GM23248 (cell line): ENCODE data around the gene PAXIP1. TPM values are rescaled to one million over a fixed set of nuclear protein-coding genes. Genes with fewer than 3 reads are reported as not detected.

Experiments
- DNase-seq: peaks from one replicate; pipeline ENCODE4 v3.0.0-alpha.2; 2015
- H2AFZ ChIP-seq: fragments of 200-600 bp; sonication (generic); 2 replicates; pipeline ENCODE4 v1.6.1; 2016; ENCODE audit warnings: antibody characterized with exemption
- H3F3A ChIP-seq: fragments of 200-600 bp; sonication (generic); 2 replicates; pipeline ENCODE4 v1.6.1; 2016; ENCODE audit warnings: mild to moderate bottlenecking, antibody characterized with exemption, mixed run types; ENCODE audit not compliant: insufficient read depth
- H3K27ac ChIP-seq: fragments of 200-600 bp; sonication (generic); 2 replicates; pipeline ENCODE4 v1.5.1; 2016; ENCODE audit warnings: mild to moderate bottlenecking
- H3K27me3 ChIP-seq: fragments of 200-600 bp; sonication (generic); replicated peaks from 2 replicates; pipeline ENCODE4 v1.6.1; 2016; ENCODE audit warnings: mild to moderate bottlenecking; ENCODE audit not compliant: insufficient read depth
- H3K36me3 ChIP-seq: fragments of 200-600 bp; sonication (generic); 2 replicates; pipeline ENCODE4 v1.6.1; 2016; ENCODE audit warnings: low read depth, mild to moderate bottlenecking
- H3K4me1 ChIP-seq: fragments of 200-600 bp; sonication (generic); 2 replicates; pipeline ENCODE4 v1.6.1; 2016; ENCODE audit warnings: mild to moderate bottlenecking; ENCODE audit not compliant: insufficient read depth
- H3K4me2 ChIP-seq: fragments of 200-600 bp; sonication (generic); one replicate; pipeline ENCODE4 v1.6.1; 2016; ENCODE audit warnings: mild to moderate bottlenecking; ENCODE audit not compliant: unreplicated experiment
- H3K4me3 ChIP-seq: fragments of 200-600 bp; sonication (generic); 2 replicates; pipeline ENCODE4 v1.5.1; 2016; ENCODE audit warnings: mild to moderate bottlenecking
- H3K79me2 ChIP-seq: fragments of 200-600 bp; sonication (generic); 2 replicates; pipeline ENCODE4 v1.6.1; 2016; ENCODE audit warnings: mild to moderate bottlenecking; ENCODE audit not compliant: insufficient read depth
- H3K9ac ChIP-seq: fragments of 200-600 bp; sonication (generic); 2 replicates; pipeline ENCODE4 v1.6.1; 2016; ENCODE audit warnings: mild to moderate bottlenecking
- H3K9me2 ChIP-seq: fragments of 200-600 bp; sonication (generic); 2 replicates; pipeline ENCODE4 v1.6.1; 2016; ENCODE audit warnings: mixed run types, mild to moderate bottlenecking, moderate library complexity; ENCODE audit not compliant: insufficient read depth
- H3K9me3 ChIP-seq: fragments of 200-600 bp; sonication (generic); one replicate; pipeline ENCODE4 v1.6.1; 2017; ENCODE audit warnings: low read depth
- H4K20me1 ChIP-seq: fragments of 200-600 bp; sonication (generic); 2 replicates; pipeline ENCODE4 v1.6.0; 2016; ENCODE audit not compliant: insufficient read depth
- EZH2 ChIP-seq: fragments of 200-600 bp; sonication (generic); IDR thresholded peaks from 2 replicates; pipeline ENCODE4 v1.6.1; 2018; ENCODE audit warnings: antibody characterized with exemption, mild to moderate bottlenecking; ENCODE audit not compliant: insufficient read depth, poor library complexity, severe bottlenecking
- EZH2phosphoT487 ChIP-seq: fragments of 200-600 bp; sonication (generic); IDR thresholded peaks from 2 replicates; pipeline ENCODE4 v1.6.1; 2018; ENCODE audit warnings: antibody characterized with exemption, moderate library complexity, mild to moderate bottlenecking, low read depth; ENCODE audit not compliant: insufficient read depth
- WGBS, 2 experiments: methylation state at CpG; one replicate each; pipeline ENCODE4 v1.1.6; 2015 to 2017; ENCODE audit warnings: low lambda C conversion rate in 2 of 2, low coverage in 1 of 2; ENCODE audit errors: missing lambda C conversion rate in 2 of 2; 5-methylcytosine and 5-hydroxymethylcytosine counted together
- in situ Hi-C: fragments of 300-500 bp; cut with MboI; formaldehyde crosslinking; loops from 2 replicates; pipeline ENCODE4 v1.15.0; 2020
- polyA plus RNA-seq: library from polyadenylated mRNA; unstranded; fragments of >200 nt; fragmentation: Nextera tagmentation; extraction: Ambion mirVana; gene quantifications from 2 replicates; pipeline ENCODE4 v1.2.1, GENCODE V29; 2016
- total RNA-seq: library from RNA; depleted of rRNA; stranded (reverse); fragments of >200 nt; shearing (Covaris generic); gene quantifications from 2 replicates; pipeline ENCODE4 v1.2.3, GENCODE V29; 2014

PAXIP1 gene
- total and polyA plus RNA-seq, 2 experiments from 2014 or later, result 1.8 to 5.8 TPM

DNA sequence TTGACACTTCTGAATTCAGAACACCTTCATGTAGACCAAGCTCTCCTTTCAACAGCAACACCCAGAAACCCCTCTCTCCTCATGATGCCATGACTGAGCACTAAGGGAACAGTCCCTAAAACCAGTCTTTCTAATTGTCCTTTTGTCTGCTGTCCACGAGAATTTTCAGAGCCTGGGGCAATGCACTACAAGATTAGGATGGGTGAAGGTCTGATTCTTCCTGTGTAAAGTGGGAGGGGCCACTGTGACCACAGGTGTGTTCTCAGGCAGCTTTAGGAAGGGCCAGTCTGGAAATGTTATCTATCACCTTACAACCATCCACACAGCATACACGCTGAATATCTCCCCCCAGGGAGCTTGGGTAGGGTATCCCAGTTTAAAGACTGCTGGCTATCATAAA lies 7.9 kb downstream of the PAXIP1 start:
- Histone ChIP-seq H3K4me2 (no peak overlapping the region), H3K79me2 (peaks cover 21% of the 10 kb centered on the region), H3K36me3 (peaks cover 33% of the 10 kb centered on the region), H4K20me1 (no peaks in the 10 kb centered on the region), H3K4me3 (no peak overlapping the region), H3K27ac (no peak overlapping the region), H2AFZ (no peak overlapping the region), H3K9me2 (no peaks in the 10 kb centered on the region), H3K9me3 (no peaks in the 10 kb centered on the region), H3F3A (no peaks in the 10 kb centered on the region), H3K4me1 (no peaks in the 10 kb centered on the region), H3K27me3 (no peaks in the 10 kb centered on the region), H3K9ac (no peak overlapping the region)
- TF ChIP-seq EZH2 (no peak), EZH2phosphoT487 (no peak)
- in situ Hi-C loops, result no loop called here
- 59 to 61% methylated on average over 2 of the region's 2 CpGs for WGBS, 2 experiments
- no peak for DNase-seq

DNA sequence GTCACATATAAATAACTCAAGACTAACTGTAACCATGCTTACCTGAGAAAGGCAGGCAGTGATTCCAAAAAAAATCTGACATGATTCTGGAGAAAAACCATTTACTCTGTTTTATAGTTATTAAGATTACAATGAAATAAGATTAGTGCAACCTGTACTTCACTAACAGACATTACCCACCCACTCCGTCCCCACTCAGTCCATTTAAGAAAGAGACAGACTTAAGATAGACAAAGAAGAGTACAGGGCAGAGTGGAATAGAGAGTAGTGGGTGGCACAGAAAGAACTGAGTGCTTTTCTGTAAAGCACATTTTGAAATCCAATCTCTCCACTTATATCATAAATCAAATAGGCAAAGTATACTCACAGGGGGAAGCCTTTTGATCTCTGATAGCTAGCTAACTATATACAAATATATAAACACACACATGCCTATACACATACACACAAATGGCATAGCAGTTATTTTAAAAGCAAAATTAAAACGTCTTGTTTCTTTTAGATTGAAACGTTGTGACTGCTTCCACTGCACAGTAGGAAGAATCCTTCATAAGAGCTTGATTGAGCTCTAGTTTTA lies 11.9 kb downstream of the PAXIP1 start:
- Histone ChIP-seq H3K79me2 (peaks cover 26% of the 10 kb centered on the region), H3K4me3 (no peak overlapping the region), H3K36me3 (peaks cover 24% of the 10 kb centered on the region), H3K9ac (no peak overlapping the region), H3K4me2 (no peak overlapping the region), H3K9me3 (no peaks in the 10 kb centered on the region), H3F3A (no peaks in the 10 kb centered on the region), H3K9me2 (peaks cover 3% of the 10 kb centered on the region; the same call in 1 of the 2 replicates), H3K4me1 (no peaks in the 10 kb centered on the region), H4K20me1 (no peaks in the 10 kb centered on the region), H3K27ac (no peak overlapping the region), H3K27me3 (no peaks in the 10 kb centered on the region), H2AFZ (no peak overlapping the region)
- in situ Hi-C loops, result no loop called here
- WGBS, 2 experiments, result 93 to 96% methylated on average over 3 of the region's 3 CpGs
- no peak for TF ChIP-seq EZH2phosphoT487
- TF ChIP-seq EZH2, result no peak
- DNase-seq, result no peak

DNA sequence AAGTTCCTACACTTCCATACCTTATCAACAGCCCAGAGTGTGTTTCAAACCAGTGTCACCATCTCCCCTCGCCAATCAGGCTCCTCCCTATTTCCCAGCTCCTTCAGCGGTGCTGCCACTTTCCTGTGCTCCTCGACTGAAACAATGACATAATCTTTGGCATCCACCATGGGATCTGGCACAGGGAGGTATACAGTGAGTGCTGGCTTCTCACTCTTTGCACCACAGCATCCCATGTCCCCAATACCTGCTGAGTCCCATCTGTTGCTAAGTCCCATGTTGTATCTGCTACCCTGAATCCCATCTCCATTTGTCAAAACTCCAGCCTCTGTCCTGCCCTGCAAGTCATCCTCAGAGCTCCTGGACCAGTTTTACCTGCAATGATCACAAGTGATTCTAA lies 15.4 kb downstream of the PAXIP1 start:
- 17 to 32% methylated on average over 3 of the region's 3 CpGs for WGBS, 2 experiments
- no peaks in the 10 kb centered on the region for H3K9me3 ChIP-seq
- no peaks in the 10 kb centered on the region for H4K20me1 ChIP-seq
- H2AFZ ChIP-seq, result no peak overlapping the region
- H3K27ac ChIP-seq, result no peak overlapping the region
- H3K36me3 ChIP-seq, result peaks cover 18% of the 10 kb centered on the region; the same call in 1 of the 2 replicates
- H3K4me1 ChIP-seq, result 0 out of 2 replicates have a peak, but pooled peaks cover 5% of the 10 kb centered on the region
- H3K27me3 ChIP-seq, result no peaks in the 10 kb centered on the region
- no peak overlapping the region for H3K4me3 ChIP-seq
- no peak overlapping the region for H3K4me2 ChIP-seq
- DNase-seq, result no peak
- peaks cover 14% of the 10 kb centered on the region; the same call in 1 of the 2 replicates for H3K79me2 ChIP-seq
- no peak overlapping the region for H3K9ac ChIP-seq
- in situ Hi-C loops, result no loop called here
- H3K9me2 ChIP-seq, result peaks cover 3% of the 10 kb centered on the region; the same call in 1 of the 2 replicates
- no peaks in the 10 kb centered on the region for H3F3A ChIP-seq
- no peak for TF ChIP-seq EZH2phosphoT487
- no peak for TF ChIP-seq EZH2

DNA sequence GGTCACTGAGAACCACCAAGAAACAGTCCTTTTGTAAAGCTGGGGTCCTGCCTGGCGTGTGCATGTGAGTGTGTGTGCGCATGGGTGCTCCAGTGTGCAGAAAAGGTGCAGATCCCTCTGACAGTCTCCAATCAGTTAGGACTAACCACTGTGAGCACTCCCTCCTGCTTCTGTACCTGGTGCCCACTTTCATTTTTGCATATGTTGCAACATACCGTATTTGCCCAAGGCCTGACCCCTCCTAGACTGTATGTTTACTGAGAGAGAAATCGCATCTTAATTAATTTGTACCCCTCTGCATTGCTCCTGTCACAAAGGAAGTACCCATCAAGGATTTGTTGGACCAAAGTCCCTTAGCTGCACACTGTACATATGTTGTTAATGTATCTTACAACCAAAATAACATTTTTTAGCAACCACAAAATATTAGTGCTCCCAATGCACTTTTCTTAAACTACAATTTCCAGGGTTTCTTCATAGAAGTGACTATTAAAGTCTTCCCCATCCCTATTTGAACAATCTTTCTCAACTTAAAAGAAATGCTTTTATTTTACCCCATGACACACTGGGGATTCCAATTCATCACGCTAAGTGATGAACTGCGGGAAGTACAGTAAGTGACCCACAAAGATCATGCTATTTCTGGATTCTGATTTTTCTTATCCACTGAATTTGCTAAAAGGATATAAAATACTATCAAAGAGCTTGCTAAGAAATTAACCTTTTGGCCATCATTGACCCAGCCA lies 16.6 kb downstream of the PAXIP1 start:
- Histone ChIP-seq H4K20me1 (no peaks in the 10 kb centered on the region), H3K9me2 (peaks cover 3% of the 10 kb centered on the region; the same call in 1 of the 2 replicates), H3K79me2 (peaks cover 14% of the 10 kb centered on the region; the same call in 1 of the 2 replicates), H3K9me3 (no peaks in the 10 kb centered on the region), H3K27ac (no peak overlapping the region), H2AFZ (no peak overlapping the region), H3K9ac (no peak overlapping the region), H3K4me1 (0 out of 2 replicates have a peak, but pooled peaks cover 5% of the 10 kb centered on the region), H3F3A (no peaks in the 10 kb centered on the region), H3K27me3 (no peaks in the 10 kb centered on the region), H3K36me3 (peaks cover 12% of the 10 kb centered on the region; the same call in 1 of the 2 replicates), H3K4me2 (no peak overlapping the region), H3K4me3 (no peak overlapping the region)
- 98 to 99% methylated on average over 6 of the region's 6 CpGs for WGBS, 2 experiments
- in situ Hi-C loops, result no loop called here
- no peak for DNase-seq
- no peak for TF ChIP-seq EZH2
- no peak for TF ChIP-seq EZH2phosphoT487
